Gastroesophageal sphincter (tissue), 3 donors: ENCODE results near the gene ELOVL6.

Experiments used
- EP300 ChIP-seq: sonication (generic); formaldehyde crosslinking; IDR thresholded peaks from one replicate; pipeline ENCODE4 v1.6.1; 2017; ENCODE audit warnings: antibody characterized with exemption, mild to moderate bottlenecking
- POLR2A ChIP-seq, 2 donors: fragments of 450-650 bp; IDR thresholded peaks; one replicate each; pipeline ENCODE4 v1.6.1; 2017; ENCODE audit warnings: antibody characterized with exemption in 2 of 2, mild to moderate bottlenecking in 2 of 2, moderate library complexity in 1 of 2
- TF ChIP-seq, protein P1 (sequence below), 4 experiments: fragments of 200-600 bp in 2 of 4; fragments of 450-650 bp in 2 of 4; sonication (generic) in 1 of 4; IDR thresholded peaks; one replicate each; pipeline ENCODE4 v1.5.1; 2017 to 2019; ENCODE audit warnings: antibody characterized with exemption in 4 of 4, mild to moderate bottlenecking in 2 of 4, moderate library complexity in 2 of 4

DNA sequence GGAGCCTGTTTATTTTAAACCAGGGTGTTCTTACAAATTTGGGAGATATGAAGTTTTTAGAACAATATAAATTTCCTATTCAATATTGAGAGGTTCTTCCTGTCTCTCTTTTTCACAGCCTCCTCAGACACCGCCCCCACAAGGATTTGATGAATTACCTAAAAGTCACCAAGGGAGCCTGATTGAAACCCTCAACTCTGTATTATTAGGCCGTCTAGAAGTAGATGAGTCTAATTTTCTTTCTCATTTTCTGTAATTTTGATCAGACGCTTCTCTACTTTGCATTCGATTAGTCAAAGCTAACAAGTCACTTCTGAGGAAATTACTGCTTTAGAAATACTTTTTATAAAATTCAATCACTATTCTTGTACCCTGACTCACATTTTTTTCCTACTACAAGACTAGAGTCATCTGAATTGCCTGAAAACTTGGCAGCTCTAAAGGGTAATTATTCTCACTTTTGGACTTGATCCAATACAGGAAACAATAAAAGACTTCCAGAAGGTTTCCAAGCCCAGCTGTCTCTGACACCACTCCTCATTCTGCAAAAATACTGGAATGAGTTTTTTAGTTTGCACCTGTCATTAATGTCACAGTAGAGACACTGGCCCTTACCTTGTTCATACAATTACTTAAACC is 111.2 kb downstream of the ELOVL6 start:
- TF ChIP-seq, protein P1, sequence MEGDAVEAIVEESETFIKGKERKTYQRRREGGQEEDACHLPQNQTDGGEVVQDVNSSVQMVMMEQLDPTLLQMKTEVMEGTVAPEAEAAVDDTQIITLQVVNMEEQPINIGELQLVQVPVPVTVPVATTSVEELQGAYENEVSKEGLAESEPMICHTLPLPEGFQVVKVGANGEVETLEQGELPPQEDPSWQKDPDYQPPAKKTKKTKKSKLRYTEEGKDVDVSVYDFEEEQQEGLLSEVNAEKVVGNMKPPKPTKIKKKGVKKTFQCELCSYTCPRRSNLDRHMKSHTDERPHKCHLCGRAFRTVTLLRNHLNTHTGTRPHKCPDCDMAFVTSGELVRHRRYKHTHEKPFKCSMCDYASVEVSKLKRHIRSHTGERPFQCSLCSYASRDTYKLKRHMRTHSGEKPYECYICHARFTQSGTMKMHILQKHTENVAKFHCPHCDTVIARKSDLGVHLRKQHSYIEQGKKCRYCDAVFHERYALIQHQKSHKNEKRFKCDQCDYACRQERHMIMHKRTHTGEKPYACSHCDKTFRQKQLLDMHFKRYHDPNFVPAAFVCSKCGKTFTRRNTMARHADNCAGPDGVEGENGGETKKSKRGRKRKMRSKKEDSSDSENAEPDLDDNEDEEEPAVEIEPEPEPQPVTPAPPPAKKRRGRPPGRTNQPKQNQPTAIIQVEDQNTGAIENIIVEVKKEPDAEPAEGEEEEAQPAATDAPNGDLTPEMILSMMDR (IDR thresholded peaks at IDR 0.05), result no peak
- TF ChIP-seq POLR2A (IDR thresholded peaks at IDR 0.05), result no peak
- TF ChIP-seq EP300, result no peak
